Mesothelial cell of epicardium (in vitro differentiated cells): ENCODE results near the gene THSD4. TPM values are rescaled to one million over a fixed set of nuclear protein-coding genes. Genes with fewer than 3 reads are reported as not detected.

ENCODE experiments used
- DNase-seq, 2 experiments: peaks; one replicate each; pipeline ENCODE4 v3.0.0; 2021; ENCODE audit warnings: low spot score in 2 of 2; ENCODE audit not compliant: unreplicated experiment in 2 of 2
- H3K27ac Mint-ChIP-seq: 2 replicates; pipeline ENCODE4 v1.8.0; 2021; ENCODE audit warnings: mixed read lengths
- H3K27me3 Mint-ChIP-seq: 2 replicates; pipeline ENCODE4 v1.8.0; 2021; ENCODE audit warnings: low read depth, mixed read lengths
- H3K36me3 Mint-ChIP-seq: 2 replicates; pipeline ENCODE4 v1.8.0; 2021; ENCODE audit warnings: mixed read lengths
- H3K4me1 Mint-ChIP-seq: 2 replicates; pipeline ENCODE4 v1.8.0; 2021; ENCODE audit warnings: mixed read lengths
- H3K4me3 Mint-ChIP-seq: 2 replicates; pipeline ENCODE4 v1.8.0; 2021; ENCODE audit warnings: mild to moderate bottlenecking, moderate library complexity, mixed read lengths
- H3K9me3 Mint-ChIP-seq: 2 replicates; pipeline ENCODE4 v1.8.0; 2021; ENCODE audit warnings: mixed read lengths
- total RNA-seq: library from RNA; stranded (reverse); gene quantifications from 3 replicates; pipeline ENCODE4 v1.2.1, GENCODE V29; 2021
- TF ChIP-seq, protein P1 (sequence below): fragments of 200-600 bp; sonication (generic); IDR thresholded peaks from one replicate; pipeline ENCODE4 v1.5.0; 2021; ENCODE audit warnings: antibody characterized with exemption; ENCODE audit not compliant: unreplicated experiment

THSD4 gene
- total RNA-seq, 1 donor from 2014 or later = 93.9 TPM

- no peaks in the 10 kb centered on the region for H3K9me3 Mint-ChIP-seq
- no peak overlapping the region for H3K27ac Mint-ChIP-seq
- peaks cover 5% of the 10 kb centered on the region for H3K27me3 Mint-ChIP-seq
- no peaks in the 10 kb centered on the region for H3K4me1 Mint-ChIP-seq
- DNase-seq = no peak
- H3K36me3 Mint-ChIP-seq = peaks cover 15% of the 10 kb centered on the region
- TF ChIP-seq, protein P1, sequence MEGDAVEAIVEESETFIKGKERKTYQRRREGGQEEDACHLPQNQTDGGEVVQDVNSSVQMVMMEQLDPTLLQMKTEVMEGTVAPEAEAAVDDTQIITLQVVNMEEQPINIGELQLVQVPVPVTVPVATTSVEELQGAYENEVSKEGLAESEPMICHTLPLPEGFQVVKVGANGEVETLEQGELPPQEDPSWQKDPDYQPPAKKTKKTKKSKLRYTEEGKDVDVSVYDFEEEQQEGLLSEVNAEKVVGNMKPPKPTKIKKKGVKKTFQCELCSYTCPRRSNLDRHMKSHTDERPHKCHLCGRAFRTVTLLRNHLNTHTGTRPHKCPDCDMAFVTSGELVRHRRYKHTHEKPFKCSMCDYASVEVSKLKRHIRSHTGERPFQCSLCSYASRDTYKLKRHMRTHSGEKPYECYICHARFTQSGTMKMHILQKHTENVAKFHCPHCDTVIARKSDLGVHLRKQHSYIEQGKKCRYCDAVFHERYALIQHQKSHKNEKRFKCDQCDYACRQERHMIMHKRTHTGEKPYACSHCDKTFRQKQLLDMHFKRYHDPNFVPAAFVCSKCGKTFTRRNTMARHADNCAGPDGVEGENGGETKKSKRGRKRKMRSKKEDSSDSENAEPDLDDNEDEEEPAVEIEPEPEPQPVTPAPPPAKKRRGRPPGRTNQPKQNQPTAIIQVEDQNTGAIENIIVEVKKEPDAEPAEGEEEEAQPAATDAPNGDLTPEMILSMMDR = no peak
- no peak overlapping the region for H3K4me3 Mint-ChIP-seq
Observed at GRCh38 chr15:71194286-71194685, 79.0 kb downstream of the THSD4 start.

GRCh38 chr15:71195242-71195641 is 80.0 kb downstream of the THSD4 start:
- Mint-ChIP-seq H3K4me1 (no peaks in the 10 kb centered on the region), H3K27me3 (peaks cover 5% of the 10 kb centered on the region), H3K36me3 (peaks cover 12% of the 10 kb centered on the region), H3K9me3 (no peaks in the 10 kb centered on the region), H3K4me3 (no peak overlapping the region), H3K27ac (no peak overlapping the region)
- TF ChIP-seq, protein P1 = no peak
- DNase-seq = no peak

DNA sequence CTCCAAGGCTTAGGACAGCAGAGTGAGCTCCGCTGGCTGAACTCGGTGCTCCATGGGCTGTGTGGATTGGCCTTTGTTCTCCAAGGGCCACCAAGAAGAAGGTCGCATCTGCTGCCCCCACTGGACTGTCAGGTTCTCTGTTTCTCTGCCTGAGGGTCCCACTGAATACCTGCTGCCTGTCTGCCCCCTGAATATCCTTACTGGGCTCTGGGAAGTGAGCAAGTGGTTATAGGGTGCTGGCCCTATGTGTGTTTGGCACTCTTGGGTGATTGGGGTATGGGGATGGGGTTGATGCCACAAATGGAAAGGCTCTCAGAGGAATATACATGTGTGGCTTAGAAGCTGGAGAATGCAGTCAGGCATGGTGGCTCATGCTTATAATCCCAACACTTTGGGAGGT is 82.3 kb downstream of the THSD4 start:
- H3K27me3 Mint-ChIP-seq = no peaks in the 10 kb centered on the region

DNA sequence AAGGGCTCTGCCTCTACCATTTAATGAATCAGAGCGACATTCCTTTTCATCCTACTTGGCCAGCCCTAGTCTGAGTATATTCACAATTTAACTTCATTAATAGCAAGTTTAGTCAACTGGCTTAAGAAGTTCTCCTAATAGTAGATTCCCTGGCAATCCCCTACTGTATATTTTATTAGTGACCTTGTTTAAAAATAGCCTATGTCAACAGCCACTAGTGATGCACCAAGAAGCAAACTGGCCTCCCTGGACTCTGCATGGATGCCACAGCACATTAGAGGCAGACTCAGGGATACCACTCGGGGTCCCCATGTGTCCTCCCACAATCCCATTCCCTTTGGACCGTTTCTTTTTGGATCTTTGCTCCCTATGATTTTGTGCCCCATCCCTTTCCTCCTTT is 83.6 kb downstream of the THSD4 start:
- H3K9me3 Mint-ChIP-seq = no peaks in the 10 kb centered on the region
- DNase-seq = no peak
- H3K36me3 Mint-ChIP-seq = peaks cover 2% of the 10 kb centered on the region
- no peak overlapping the region for H3K4me3 Mint-ChIP-seq
- TF ChIP-seq, protein P1 = no peak
- H3K4me1 Mint-ChIP-seq = peaks cover 10% of the 10 kb centered on the region
- no peak overlapping the region for H3K27ac Mint-ChIP-seq
- H3K27me3 Mint-ChIP-seq = no peaks in the 10 kb centered on the region

More for the DNA sequence above, 82.3 kb downstream of the THSD4 start:
- TF ChIP-seq, protein P1 = no peak
- no peak for DNase-seq
- Mint-ChIP-seq H3K4me3 (no peak overlapping the region), H3K36me3 (peaks cover 8% of the 10 kb centered on the region), H3K27ac (no peak overlapping the region), H3K4me1 (peaks cover 10% of the 10 kb centered on the region), H3K9me3 (no peaks in the 10 kb centered on the region)

- no peak overlapping the region for H3K4me3 Mint-ChIP-seq
Observed at GRCh38 chr15:71199384-71200351, 84.4 kb downstream of the THSD4 start.

More at GRCh38 chr15:71199384-71200351, 84.4 kb downstream of the THSD4 start:
- no peak overlapping the region for H3K27ac Mint-ChIP-seq
- H3K9me3 Mint-ChIP-seq = no peaks in the 10 kb centered on the region
- TF ChIP-seq, protein P1 = no peak
- no peaks in the 10 kb centered on the region for H3K36me3 Mint-ChIP-seq
- no peak for DNase-seq
- peaks cover 15% of the 10 kb centered on the region for H3K4me1 Mint-ChIP-seq
- H3K27me3 Mint-ChIP-seq = no peaks in the 10 kb centered on the region
